K562 (cell line): ENCODE results near the gene POLR2J. TPM values are rescaled to one million over a fixed set of nuclear protein-coding genes. Genes with fewer than 3 reads are reported as not detected.

Experiments used
- ATAC-seq: fragments of 200-7000 bp; cut with Tn5 transposase; 3 replicates; pipeline ENCODE4 v1.9.1; 2020; ENCODE audit warnings: moderate library complexity
- BruUV-seq: library from RNA; stranded (reverse); fragments of 400-500 nt; replicated peaks from 2 replicates; lab custom pipeline; 2021; lab: Mats Ljungman, UMichigan
- CTCF ChIA-PET: fragments of 300-600 bp; formaldehyde crosslinking; extraction: SDS; loops from one replicate; lab custom pipeline; 2021; ENCODE audit warnings: low intra/inter-chr PET ratio; lab: Yijun Ruan, JAX
- POLR2A ChIA-PET: fragments of 300-600, 350-650 bp; sonication (Branson Sonifier 250); formaldehyde crosslinking; extraction: SDS; loops from one replicate; lab custom pipeline; 2021; ENCODE audit warnings: antibody characterized with exemption, inconsistent platforms; lab: Yijun Ruan, JAX
- DNase-seq, 4 experiments: peaks; one replicate each; pipeline versions ENCODE4 v3.0.0 to v3.0.0-alpha.2; 2011 to 2018; ENCODE audit warnings: low spot score in 3 of 4, mixed read lengths in 3 of 4; ENCODE audit errors: extremely low read depth in 1 of 4
- FAIRE-seq: peaks from 2 replicates; lab custom pipeline; 2011; peaks lifted over from hg19 to GRCh38; lab: Jason Lieb, UNC
- H2AFZ ChIP-seq: 2 replicates; pipeline ENCODE4 v1.6.0; 2011; ENCODE audit warnings: low read depth, low read length, control low read depth, inconsistent platforms
- H3K27ac ChIP-seq: fragments of 200-600 bp; 3 replicates; pipeline ENCODE4 v1.8.0; 2011; ENCODE audit warnings: low read depth, mild to moderate bottlenecking, control low read depth, inconsistent platforms, low read length, moderate library complexity, mixed read lengths; ENCODE audit errors: extremely low read depth
- H3K27me3 ChIP-seq, 2 experiments: fragments of 300-600 bp in 1 of 2; 2 replicates in 1 of 2; 3 replicates in 1 of 2; pipeline versions ENCODE4 v1.6.0 to v1.8.0; 2011; ENCODE audit warnings: inconsistent platforms in 2 of 2, low read length in 2 of 2, mild to moderate bottlenecking in 1 of 2, mixed read lengths in 1 of 2, moderate library complexity in 1 of 2; ENCODE audit not compliant: control insufficient read depth in 2 of 2, insufficient read depth in 2 of 2
- H3K36me3 ChIP-seq: fragments of 300-600 bp; 3 replicates; pipeline ENCODE4 v1.8.0; 2011; ENCODE audit warnings: mild to moderate bottlenecking, low read length, inconsistent platforms; ENCODE audit not compliant: control insufficient read depth, insufficient read depth
- H3K4me1 ChIP-seq, 2 experiments: fragments of 200-600 bp in 1 of 2; replicated peaks in 1 of 2; 2 replicates in 1 of 2; 3 replicates in 1 of 2; pipeline versions ENCODE4 v1.5.1 to v1.8.0; 2011; ENCODE audit warnings: inconsistent platforms in 2 of 2, low read length in 2 of 2, mild to moderate bottlenecking in 1 of 2, mixed read lengths in 1 of 2, moderate library complexity in 1 of 2; ENCODE audit not compliant: control insufficient read depth in 2 of 2, insufficient read depth in 2 of 2
- H3K4me2 ChIP-seq: 2 replicates; pipeline ENCODE4 v1.6.1; 2011; ENCODE audit warnings: low read length, control low read depth, inconsistent platforms, mixed read lengths; ENCODE audit not compliant: insufficient read depth
- H3K4me3 ChIP-seq: fragments of 200-600 bp; sonication (generic), shearing (Covaris generic); 2 replicates; pipeline ENCODE4 v1.5.1; 2016; ENCODE audit warnings: control low read depth, inconsistent platforms
- H3K79me2 ChIP-seq: fragments of 200-600 bp; 3 replicates; pipeline ENCODE4 v1.8.0; 2011; ENCODE audit warnings: low read length, inconsistent platforms; ENCODE audit not compliant: control insufficient read depth, insufficient read depth
- H3K9ac ChIP-seq, 2 experiments: 2 replicates each; pipeline versions ENCODE4 v1.6.0 to v1.6.1; 2011; ENCODE audit warnings: low read depth in 2 of 2, low read length in 2 of 2, control low read depth in 1 of 2, inconsistent platforms in 1 of 2, mild to moderate bottlenecking in 1 of 2, mixed read lengths in 1 of 2; ENCODE audit not compliant: insufficient read depth in 1 of 2
- H3K9me1 ChIP-seq: one replicate; pipeline ENCODE4 v1.6.0; 2011; ENCODE audit warnings: inconsistent platforms, mild to moderate bottlenecking, low read length, moderate library complexity; ENCODE audit not compliant: control insufficient read depth, insufficient read depth
- H3K9me3 ChIP-seq: replicated peaks from 2 replicates; pipeline ENCODE4 v1.5.1; 2011; ENCODE audit warnings: low read depth, low read length, inconsistent platforms; ENCODE audit not compliant: control insufficient read depth, insufficient read depth
- H4K20me1 ChIP-seq: replicated peaks from 2 replicates; pipeline ENCODE4 v1.6.1; 2011; ENCODE audit warnings: low read length, inconsistent platforms, mixed read lengths; ENCODE audit not compliant: control insufficient read depth, insufficient read depth
- ETV6 ChIP-seq, 3 experiments: fragments of 150-350 bp in 1 of 3; sonication (generic) in 1 of 3; formaldehyde crosslinking in 1 of 3; IDR thresholded peaks; 2 replicates each; pipeline versions ENCODE4 v1.6.1 to v1.8.0; 2014 to 2022; ENCODE audit warnings: borderline replicate concordance in 2 of 3, low read depth in 2 of 3, antibody characterized with exemption in 1 of 3, low read length in 1 of 3, mild to moderate bottlenecking in 1 of 3, missing genetic modification reagents in 1 of 3
- FOXA3 ChIP-seq, 2 experiments: fragments of 450-650 bp in 1 of 2; sonication (generic) in 1 of 2; formaldehyde crosslinking; IDR thresholded peaks in 1 of 2; conservative IDR thresholded peaks in 1 of 2; 2 replicates each; pipeline versions ENCODE4 v1.4.0 to v1.8.0; 2020 to 2022; ENCODE audit warnings: mild to moderate bottlenecking in 2 of 2, missing genetic modification reagents in 1 of 2
- MTA2 ChIP-seq: fragments of 450-650 bp; IDR thresholded peaks from 2 replicates; pipeline ENCODE4 v1.6.1; 2016; ENCODE audit warnings: low read depth
- SP1 ChIP-seq: sonication (generic); formaldehyde crosslinking; IDR thresholded peaks from 2 replicates; pipeline ENCODE4 v1.8.1; 2022; ENCODE audit warnings: mild to moderate bottlenecking, missing genetic modification reagents
- ZNF232 ChIP-seq: sonication (generic); formaldehyde crosslinking; IDR thresholded peaks from 2 replicates; pipeline ENCODE4 v1.8.0; 2022; ENCODE audit warnings: mild to moderate bottlenecking, missing genetic modification reagents
- ZNF239 ChIP-seq: fragments of 250-450 bp; sonication (Bioruptor Pico); IDR thresholded peaks from 2 replicates; pipeline ENCODE4 v1.4.0; 2020; ENCODE audit warnings: mild to moderate bottlenecking
- ZNF445 ChIP-seq: fragments of 250-450 bp; sonication (Bioruptor Pico); IDR thresholded peaks from 2 replicates; pipeline ENCODE4 v1.4.0; 2020; ENCODE audit warnings: low read depth, mild to moderate bottlenecking, moderate library complexity
- WGBS: fragments of 100-300 bp; shearing (Covaris generic); methylation state at CpG from one replicate; pipeline ENCODE4 v1.1.6; 2016; ENCODE audit warnings: low coverage, mixed read lengths; ENCODE audit not compliant: insufficient coverage; ENCODE audit errors: missing lambda C conversion rate; 5-methylcytosine and 5-hydroxymethylcytosine counted together
- in situ Hi-C: fragments of 300-500 bp; cut with MboI; formaldehyde crosslinking; loops from 4 replicates; pipeline ENCODE4 v1.15.0; 2018; ENCODE audit warnings: inconsistent platforms, mixed read lengths
- intact Hi-C: fragments of 100-400 bp; cut with micrococcal nuclease; formaldehyde crosslinking; loops from 2 replicates; pipeline ENCODE4 v1.14.2; 2022
- polyA plus RNA-seq, 8 experiments: library from polyadenylated mRNA; depleted of rRNA in 4 of 8; stranded (reverse) in 5 of 8; unstranded in 3 of 8; fragments of >200 nt; fragmentation: Nextera tagmentation in 2 of 8; fragmentation: Illumina TruSeq in 1 of 8; extraction: Ambion mirVana in 2 of 8; extraction: Trizol in 1 of 8; gene quantifications; 2 replicates each; pipeline versions ENCODE4 v1.2.1 to v1.2.3, GENCODE V29; 2011 to 2014; ENCODE audit warnings: inconsistent platforms in 1 of 8, missing spikeins in 1 of 8
- total RNA-seq, 7 experiments: library from RNA; depleted of rRNA in 6 of 7; stranded (reverse); fragments of >200 nt in 6 of 7; fragmentation: Illumina TruSeq in 2 of 7; extraction: Trizol in 2 of 7; gene quantifications; 2 replicates each; pipeline versions ENCODE4 v1.2.1 to v1.2.3, GENCODE V29; 2011 to 2021; ENCODE audit warnings: low replicate concordance in 1 of 7
- TF ChIP-seq, protein P1 (sequence below): sonication (generic); formaldehyde crosslinking; IDR thresholded peaks from 2 replicates; pipeline ENCODE4 v1.8.0; 2022; ENCODE audit warnings: missing genetic modification reagents, mild to moderate bottlenecking, moderate library complexity, borderline replicate concordance
- TF ChIP-seq, protein P2 (sequence below), 2 experiments: fragments of 450-650 bp in 1 of 2; sonication (generic) in 1 of 2; formaldehyde crosslinking in 1 of 2; IDR thresholded peaks; 2 replicates each; pipeline versions ENCODE4 v1.7.1 to v1.9.0; 2016 to 2022; ENCODE audit warnings: inconsistent platforms in 1 of 2, mild to moderate bottlenecking in 1 of 2, missing genetic modification reagents in 1 of 2

The POLR2J gene
- total and polyA plus RNA-seq, 9 of the 15 experiments (the other 6 are each of a cell fraction or from before 2014, with no cell fraction given) = 32.3 to 220 (median 113) TPM

DNA sequence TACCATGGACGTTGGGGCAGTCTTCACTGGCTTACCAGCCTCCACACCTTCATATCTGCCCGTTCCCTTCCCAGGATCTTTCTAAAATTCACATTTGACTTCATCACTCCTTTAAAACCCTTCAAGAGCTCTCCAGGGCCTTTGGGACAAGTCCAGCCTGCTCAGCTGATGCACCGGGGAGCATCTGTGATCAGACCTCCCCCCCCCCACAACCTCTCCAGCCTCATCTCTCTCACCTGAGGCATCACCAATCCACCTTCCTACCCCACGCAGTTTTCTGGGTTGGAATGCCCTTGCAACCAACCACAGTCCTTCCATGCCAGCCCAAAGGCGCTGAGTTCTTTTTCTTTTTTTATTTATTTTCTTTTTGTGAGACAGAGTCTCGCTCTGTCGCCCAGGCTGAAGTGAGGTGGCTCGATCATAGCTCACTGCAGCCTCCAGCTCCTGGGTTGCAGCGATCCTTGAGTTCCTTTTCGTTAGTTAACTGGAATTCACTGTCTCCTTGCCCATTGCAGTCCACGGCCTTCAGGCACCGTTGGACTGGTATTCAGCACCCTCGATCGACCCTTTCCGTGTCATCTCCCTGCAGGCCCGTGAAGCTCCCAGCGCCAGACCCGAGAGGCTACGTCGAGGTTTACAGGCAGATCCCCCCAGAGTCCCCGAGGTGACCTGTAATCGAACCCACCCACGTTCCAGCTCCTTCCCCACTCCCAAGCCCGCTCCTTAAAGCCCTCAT, 14.7 kb downstream of the POLR2J start:
- BruUV-seq = TSS peak; percentile 57
- Histone ChIP-seq H3K27me3 (no peaks in the 10 kb centered on the region), H3K4me2 (peak overlapping the region; percentile 95), H3K9ac (peak overlapping the region; percentile 96), H3K79me2 (peaks cover 47% of the 10 kb centered on the region), H3K4me3 (peak overlapping the region; percentile 93), H3K9me3 (no peaks in the 10 kb centered on the region), H3K4me1 (peaks cover 11 to 54% of the 10 kb centered on the region in 2 experiments; a peak in 3 of 5 replicates), H2AFZ (peak overlapping the region; percentile 98), H3K27ac (peak overlapping the region; percentile 86), H4K20me1 (no peaks in the 10 kb centered on the region), H3K9me1 (peaks cover 5% of the 10 kb centered on the region), H3K36me3 (peaks cover 40% of the 10 kb centered on the region; the same call in 2 of the 3 replicates)
- FAIRE-seq = no peak
- POLR2A ChIA-PET = interaction anchor here (0.5 to 1.4 kb wide), 5 partner anchors 8 to 176 kb away, joined by 3 to 5 read pairs (median 4); no protein-coding TSS in a partner anchor
- 7% methylated on average over 24 of the region's 24 CpGs for WGBS
- CTCF ChIA-PET = interaction anchor here (0.9 kb wide), 1 partner anchor 67 kb away, joined by 4 read pairs; no protein-coding TSS in a partner anchor
- peak; percentile 2 for ATAC-seq
- in situ Hi-C loops = loop anchor here (25.0 kb wide), 2 partner anchors 98 to 198 kb away; partner anchors contain the start of genes POLR2J2, POLR2J3, SPDYE2 and SPDYE2B
- peak in 3 of 4 experiments; percentile 41 to 56 (median 46) for DNase-seq
- intact Hi-C loops = no loop called here
- TF ChIP-seq, protein P1, sequence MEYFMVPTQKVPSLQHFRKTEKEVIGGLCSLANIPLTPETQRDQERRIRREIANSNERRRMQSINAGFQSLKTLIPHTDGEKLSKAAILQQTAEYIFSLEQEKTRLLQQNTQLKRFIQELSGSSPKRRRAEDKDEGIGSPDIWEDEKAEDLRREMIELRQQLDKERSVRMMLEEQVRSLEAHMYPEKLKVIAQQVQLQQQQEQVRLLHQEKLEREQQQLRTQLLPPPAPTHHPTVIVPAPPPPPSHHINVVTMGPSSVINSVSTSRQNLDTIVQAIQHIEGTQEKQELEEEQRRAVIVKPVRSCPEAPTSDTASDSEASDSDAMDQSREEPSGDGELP (CRISPR knock-in tag) = no peak
- no peak for TF ChIP-seq ETV6 (IDR thresholded peaks at IDR 0.05; ENCODE audit: borderline replicate concordance in 1 of 2, low read depth in 2 of 2, low read length in 1 of 2)
- TF ChIP-seq ETV6 (CRISPR knock-in tag; IDR thresholded peaks at IDR 0.05; ENCODE audit: borderline replicate concordance) = no peak
- no peak for TF ChIP-seq SP1 (CRISPR knock-in tag)
- no peak for TF ChIP-seq MTA2
- TF ChIP-seq ZNF232 (CRISPR knock-in tag) = 0 out of 2 replicates have a peak, but pooled peaks have one; percentile 65
- TF ChIP-seq, protein P2, sequence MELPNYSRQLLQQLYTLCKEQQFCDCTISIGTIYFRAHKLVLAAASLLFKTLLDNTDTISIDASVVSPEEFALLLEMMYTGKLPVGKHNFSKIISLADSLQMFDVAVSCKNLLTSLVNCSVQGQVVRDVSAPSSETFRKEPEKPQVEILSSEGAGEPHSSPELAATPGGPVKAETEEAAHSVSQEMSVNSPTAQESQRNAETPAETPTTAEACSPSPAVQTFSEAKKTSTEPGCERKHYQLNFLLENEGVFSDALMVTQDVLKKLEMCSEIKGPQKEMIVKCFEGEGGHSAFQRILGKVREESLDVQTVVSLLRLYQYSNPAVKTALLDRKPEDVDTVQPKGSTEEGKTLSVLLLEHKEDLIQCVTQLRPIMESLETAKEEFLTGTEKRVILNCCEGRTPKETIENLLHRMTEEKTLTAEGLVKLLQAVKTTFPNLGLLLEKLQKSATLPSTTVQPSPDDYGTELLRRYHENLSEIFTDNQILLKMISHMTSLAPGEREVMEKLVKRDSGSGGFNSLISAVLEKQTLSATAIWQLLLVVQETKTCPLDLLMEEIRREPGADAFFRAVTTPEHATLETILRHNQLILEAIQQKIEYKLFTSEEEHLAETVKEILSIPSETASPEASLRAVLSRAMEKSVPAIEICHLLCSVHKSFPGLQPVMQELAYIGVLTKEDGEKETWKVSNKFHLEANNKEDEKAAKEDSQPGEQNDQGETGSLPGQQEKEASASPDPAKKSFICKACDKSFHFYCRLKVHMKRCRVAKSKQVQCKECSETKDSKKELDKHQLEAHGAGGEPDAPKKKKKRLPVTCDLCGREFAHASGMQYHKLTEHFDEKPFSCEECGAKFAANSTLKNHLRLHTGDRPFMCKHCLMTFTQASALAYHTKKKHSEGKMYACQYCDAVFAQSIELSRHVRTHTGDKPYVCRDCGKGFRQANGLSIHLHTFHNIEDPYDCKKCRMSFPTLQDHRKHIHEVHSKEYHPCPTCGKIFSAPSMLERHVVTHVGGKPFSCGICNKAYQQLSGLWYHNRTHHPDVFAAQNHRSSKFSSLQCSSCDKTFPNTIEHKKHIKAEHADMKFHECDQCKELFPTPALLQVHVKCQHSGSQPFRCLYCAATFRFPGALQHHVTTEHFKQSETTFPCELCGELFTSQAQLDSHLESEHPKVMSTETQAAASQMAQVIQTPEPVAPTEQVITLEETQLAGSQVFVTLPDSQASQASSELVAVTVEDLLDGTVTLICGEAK (IDR thresholded peaks at IDR 0.05) = no peak
- TF ChIP-seq, protein P2 (CRISPR knock-in tag; IDR thresholded peaks at IDR 0.05) = no peak
- no peak for TF ChIP-seq FOXA3 (CRISPR knock-in tag; conservative IDR thresholded peaks at IDR 0.05 in 1 of 2, IDR thresholded peaks at IDR 0.05 in 1 of 2)
- no peak for TF ChIP-seq ZNF445 (CRISPR knock-in tag)
- TF ChIP-seq ZNF239 = no peak
